GM21825 (cell line): ENCODE measurements around the gene EEF1A2.
A peak's percentile ranks its signal among the peaks of the same experiment; 100 is the strongest.

ENCODE experiments used
- ATAC-seq: cut with Tn5 transposase; IDR thresholded peaks from one replicate; pipeline ENCODE4 v1.9.1; 2021; ENCODE audit warnings: mild to moderate bottlenecking, moderate library complexity; ENCODE audit not compliant: unreplicated experiment

Gene EEF1A2

GRCh38 chr20:63537525-63538203, 38.8 kb upstream of the EEF1A2 start:
- peak; percentile 80 for ATAC-seq

GRCh38 chr20:63536997-63537524, 38.2 kb upstream of the EEF1A2 start, which contains the start of gene PTK6:
Gene PTK6, minus strand, starts transcription at chr20:63537376. Its CDS starts 62 bp downstream, at chr20:63537314.
- ATAC-seq = peak; percentile 4

- ATAC-seq = no peak
Observed at GRCh38 chr20:63536241-63536977, 37.5 kb upstream of the EEF1A2 start.

GRCh38 chr20:63534831-63535651, 36.2 kb upstream of the EEF1A2 start:
- no peak for ATAC-seq

- no peak for ATAC-seq
Observed at GRCh38 chr20:63534427-63534830, 35.5 kb upstream of the EEF1A2 start.

GRCh38 chr20:63533871-63534393, 35.0 kb upstream of the EEF1A2 start:
- no peak for ATAC-seq

- no peak for ATAC-seq
Observed at GRCh38 chr20:63533388-63533787, 34.5 kb upstream of the EEF1A2 start.

GRCh38 chr20:63532449-63532971, 33.6 kb upstream of the EEF1A2 start:
- ATAC-seq = no peak

- no peak for ATAC-seq
Observed at GRCh38 chr20:63531686-63532448, 33.0 kb upstream of the EEF1A2 start.

- no peak for ATAC-seq
Observed at GRCh38 chr20:63530788-63531160, 31.9 kb upstream of the EEF1A2 start.

- no peak for ATAC-seq
Observed at GRCh38 chr20:63529861-63530787, 31.2 kb upstream of the EEF1A2 start.

- no peak for ATAC-seq
Observed at GRCh38 chr20:63529180-63529860, 30.4 kb upstream of the EEF1A2 start.

- ATAC-seq = no peak
Observed at GRCh38 chr20:63527184-63527583, 28.3 kb upstream of the EEF1A2 start.

GRCh38 chr20:63525971-63526370, 27.1 kb upstream of the EEF1A2 start:
- ATAC-seq = no peak

- no peak for ATAC-seq
Observed at GRCh38 chr20:63525185-63525584, 26.3 kb upstream of the EEF1A2 start.

GRCh38 chr20:63522981-63523611, 24.2 kb upstream of the EEF1A2 start:
- no peak for ATAC-seq

- no peak for ATAC-seq
Observed at GRCh38 chr20:63522091-63522868, 23.4 kb upstream of the EEF1A2 start.
